GM18861 (cell line): ENCODE measurements around the gene RUNX2.

Experiments used
- ATAC-seq: cut with Tn5 transposase; IDR thresholded peaks from one replicate; pipeline ENCODE4 v1.9.1; 2021; ENCODE audit not compliant: unreplicated experiment

The RUNX2 gene

DNA sequence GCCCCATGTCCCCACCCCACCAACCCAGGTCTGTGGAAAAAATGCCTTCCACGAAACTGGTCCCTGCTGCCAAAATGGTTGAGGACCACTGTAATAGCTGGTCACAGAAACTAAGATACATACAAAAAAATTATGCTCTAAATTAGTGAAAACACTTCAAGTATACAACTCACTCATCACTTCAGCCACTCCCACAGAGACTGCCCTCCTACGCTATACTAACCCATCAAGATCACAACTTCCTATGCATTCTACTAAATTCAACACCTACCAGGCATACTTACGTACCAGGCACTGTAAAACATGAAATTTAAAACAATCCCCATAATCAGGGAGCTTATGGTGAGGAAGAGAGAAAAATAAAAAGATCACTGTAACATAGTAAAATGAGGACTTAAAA is 22.9 kb downstream of the RUNX2 start:
- no peak for ATAC-seq

DNA sequence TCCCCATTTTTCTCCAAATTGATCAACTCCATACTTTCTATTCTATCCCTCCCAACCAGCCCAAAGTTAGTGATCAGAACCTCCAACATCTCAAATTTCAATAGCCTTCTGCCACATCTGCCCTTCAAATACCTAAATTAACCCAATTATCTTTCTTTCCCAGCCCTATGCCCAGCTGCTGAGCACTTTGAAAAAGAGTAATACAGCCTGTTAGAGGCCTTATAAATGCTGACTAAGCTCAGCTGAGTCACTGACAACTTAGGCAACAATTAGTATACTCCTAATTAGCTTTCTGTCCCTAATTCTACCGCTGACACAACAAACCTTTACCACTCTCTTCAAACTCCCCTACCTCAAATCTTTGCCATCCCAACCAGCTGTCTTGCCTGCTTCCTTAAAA is 23.5 kb downstream of the RUNX2 start:
- ATAC-seq: no peak

GRCh38 chr6:45353654-45354053 is 25.5 kb downstream of the RUNX2 start:
- ATAC-seq: no peak

GRCh38 chr6:45364466-45364865 is 36.3 kb downstream of the RUNX2 start:
- no peak for ATAC-seq

GRCh38 chr6:45365036-45365435 is 36.9 kb downstream of the RUNX2 start:
- ATAC-seq: no peak

GRCh38 chr6:45366534-45366933 is 38.4 kb downstream of the RUNX2 start:
- no peak for ATAC-seq

DNA sequence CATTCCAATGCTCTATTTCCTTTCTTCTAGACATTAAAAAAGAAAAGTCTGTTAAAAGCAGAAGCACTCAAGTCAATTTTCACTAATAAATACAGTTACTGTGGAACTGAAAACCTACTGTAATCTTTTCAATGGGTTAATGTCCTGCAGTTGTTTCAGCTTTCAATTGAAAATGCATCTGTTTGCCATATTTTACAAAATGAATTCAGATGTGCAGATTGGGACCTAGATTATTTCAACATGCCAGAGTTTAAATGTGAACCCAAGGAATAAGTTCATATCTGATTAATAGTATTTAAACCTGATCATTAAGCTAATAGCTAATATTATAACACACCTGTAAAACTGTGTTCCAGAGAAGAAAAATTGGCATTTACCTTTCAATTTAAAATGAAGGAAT is 39.9 kb downstream of the RUNX2 start:
- no peak for ATAC-seq

DNA sequence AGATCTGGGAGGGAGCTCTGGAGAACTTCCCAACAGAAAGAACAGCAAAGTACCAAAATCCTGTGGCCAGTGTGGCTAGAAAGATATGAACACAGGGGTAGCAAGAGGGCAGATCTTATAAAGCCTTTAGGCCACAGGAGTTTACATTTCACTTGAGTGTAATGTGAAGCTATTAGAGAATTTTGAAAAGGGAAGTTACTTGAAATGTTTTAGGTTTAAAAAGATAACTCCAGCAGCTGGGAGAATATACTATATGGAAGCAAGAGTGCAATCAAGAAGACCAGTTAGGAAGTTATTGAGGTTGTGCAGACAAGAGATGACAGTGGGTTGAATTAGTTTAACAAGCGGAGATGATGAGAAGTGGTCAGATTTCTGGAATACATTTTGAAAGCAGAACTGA is 41.7 kb downstream of the RUNX2 start:
- no peak for ATAC-seq

- no peak for ATAC-seq
Measured at GRCh38 chr6:45371924-45372573, 43.9 kb downstream of the RUNX2 start.

GRCh38 chr6:45375449-45375848 is 47.3 kb downstream of the RUNX2 start:
- ATAC-seq: no peak

GRCh38 chr6:45376310-45377042 is 48.3 kb downstream of the RUNX2 start:
- ATAC-seq: no peak

DNA sequence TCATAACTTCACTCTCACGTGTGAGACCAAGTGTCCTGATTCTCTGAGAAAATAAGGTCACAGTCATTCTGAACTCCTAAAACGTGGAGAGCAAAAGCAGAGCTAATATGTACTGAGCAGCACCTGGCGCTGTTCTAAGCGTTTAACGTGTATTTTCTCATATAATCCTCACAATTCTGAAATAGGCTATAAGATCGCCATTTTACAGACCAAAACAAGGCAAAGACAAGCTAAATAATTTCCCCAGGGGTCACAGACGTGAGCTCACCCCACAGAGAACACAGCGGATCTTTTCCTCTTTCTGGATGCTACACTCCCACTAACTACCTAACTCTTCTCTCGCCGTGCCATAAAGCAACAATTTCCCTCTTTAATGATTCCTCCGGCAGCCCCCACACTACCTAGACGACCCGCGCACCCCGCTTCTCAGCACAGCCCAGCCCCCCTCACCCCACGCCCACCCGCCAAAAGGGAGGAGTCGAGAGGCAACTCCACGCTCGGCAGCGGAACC is 49.0 kb downstream of the RUNX2 start:
- peak; percentile 8 for ATAC-seq

- peak; percentile 95 for ATAC-seq
Measured at GRCh38 chr6:45377554-45378333, 49.6 kb downstream of the RUNX2 start, which contains the start of gene SUPT3H. TSS of gene SUPT3H (minus strand) at chr6:45377934.

DNA sequence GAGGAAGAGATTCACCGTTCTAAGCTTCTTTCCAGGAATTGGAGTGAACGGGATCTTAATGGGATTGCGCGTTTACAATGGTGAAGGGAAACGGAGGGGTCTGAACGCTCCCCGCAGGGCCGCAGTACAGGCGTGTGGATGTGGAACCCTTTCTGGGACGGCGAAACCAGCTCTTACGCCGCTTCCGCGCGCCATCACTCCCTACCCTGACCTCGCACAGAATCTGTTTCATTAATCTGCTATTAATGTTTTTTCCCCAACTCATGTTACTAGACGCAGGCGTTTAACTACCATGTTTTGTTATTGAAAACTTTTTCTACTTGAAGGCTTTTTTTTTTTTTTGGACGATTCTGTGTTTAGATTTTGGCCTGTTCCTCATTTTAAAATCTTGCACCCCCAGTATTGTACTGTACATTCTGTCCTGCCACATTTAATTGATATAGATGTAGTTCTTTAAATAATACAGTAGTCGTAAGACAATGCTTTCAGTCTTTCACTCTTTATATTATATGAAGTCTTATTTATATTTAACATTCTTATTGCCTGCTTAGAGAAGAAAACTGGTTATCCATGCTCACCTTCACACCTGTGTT is 50.3 kb downstream of the RUNX2 start:
- peak; percentile 8 for ATAC-seq

DNA sequence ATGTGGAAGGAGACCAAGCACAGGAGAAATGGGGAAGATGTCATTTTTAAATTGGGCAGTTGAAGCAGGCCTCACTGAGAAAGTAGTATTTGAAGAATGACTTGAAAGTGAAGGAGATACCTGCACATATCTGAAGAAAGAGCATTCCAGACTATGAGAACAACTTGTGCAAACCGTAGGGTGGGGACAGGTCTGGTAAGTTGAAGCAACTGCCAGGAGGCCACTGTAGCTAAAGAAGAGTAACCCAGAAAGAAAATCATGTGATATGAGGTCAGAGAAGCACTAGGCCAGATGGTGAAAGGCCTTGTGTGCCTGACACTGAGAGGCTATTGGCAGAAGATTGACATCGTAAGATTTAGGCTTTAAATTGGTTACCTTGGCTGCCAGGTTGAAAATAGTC is 54.3 kb downstream of the RUNX2 start:
- ATAC-seq: no peak

DNA sequence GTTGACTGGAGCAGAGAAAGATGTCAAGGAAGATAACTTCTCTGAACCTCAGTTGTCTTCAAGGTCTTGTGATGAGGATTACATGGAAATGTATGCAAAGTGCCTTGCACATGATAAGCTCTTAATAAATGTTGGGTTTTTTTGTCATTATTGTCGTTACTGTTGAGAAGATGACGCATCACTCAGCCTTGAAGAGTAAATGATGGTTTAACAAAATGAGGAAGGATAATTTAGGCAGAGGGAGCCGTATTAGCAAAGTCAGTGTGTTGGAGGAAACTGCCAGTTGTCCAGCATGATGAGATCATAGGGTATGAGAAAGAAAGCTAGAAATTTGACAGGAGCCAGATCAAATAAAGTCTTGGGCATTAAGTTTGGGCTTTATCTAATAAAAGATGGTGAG is 58.4 kb downstream of the RUNX2 start:
- no peak for ATAC-seq

- no peak for ATAC-seq
Measured at GRCh38 chr6:45387236-45387635, 59.1 kb downstream of the RUNX2 start.

DNA sequence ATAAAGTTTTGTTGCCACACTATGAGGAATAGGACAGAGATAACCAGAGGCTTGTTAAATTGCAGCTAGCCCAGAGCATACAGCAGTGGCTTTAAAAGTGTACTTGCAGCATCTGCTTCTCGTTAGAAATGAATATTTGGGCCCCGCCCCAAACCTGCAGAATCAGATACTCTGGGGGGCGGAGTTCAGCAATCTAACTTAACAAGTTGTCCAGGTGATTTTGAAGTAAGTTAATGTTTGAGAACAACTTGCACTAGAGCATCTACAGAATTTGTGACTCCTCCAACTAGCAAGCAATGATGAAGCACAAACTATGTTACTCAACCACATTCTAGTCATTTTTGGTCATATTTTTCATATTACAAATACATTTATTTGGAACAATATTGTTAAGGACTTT is 60.2 kb downstream of the RUNX2 start:
- ATAC-seq: no peak

DNA sequence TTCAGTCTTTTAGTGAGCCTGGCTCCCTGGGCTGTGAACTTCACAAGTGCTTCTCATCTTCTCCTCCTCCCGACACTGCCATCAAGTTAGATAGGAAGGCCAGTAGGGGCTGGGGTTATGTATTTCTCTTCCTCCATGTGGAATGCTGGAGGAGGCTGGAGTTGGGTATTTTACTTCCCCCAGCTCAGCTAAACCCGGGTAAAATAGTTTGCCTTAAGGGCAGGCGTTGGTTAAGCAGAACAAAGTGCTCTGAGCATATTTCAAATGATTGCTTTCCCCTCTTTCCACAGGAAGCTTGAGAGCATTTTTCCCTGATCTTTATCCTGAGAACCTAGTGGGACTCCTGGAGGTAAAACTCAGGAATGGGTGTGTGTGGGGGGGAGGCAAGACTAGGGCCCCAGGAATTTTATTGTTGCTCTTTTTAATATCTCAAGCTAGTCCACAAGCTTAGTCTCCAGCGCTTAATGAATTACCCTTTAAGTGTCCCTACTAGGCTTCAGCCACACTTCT is 66.5 kb downstream of the RUNX2 start:
- no peak for ATAC-seq

DNA sequence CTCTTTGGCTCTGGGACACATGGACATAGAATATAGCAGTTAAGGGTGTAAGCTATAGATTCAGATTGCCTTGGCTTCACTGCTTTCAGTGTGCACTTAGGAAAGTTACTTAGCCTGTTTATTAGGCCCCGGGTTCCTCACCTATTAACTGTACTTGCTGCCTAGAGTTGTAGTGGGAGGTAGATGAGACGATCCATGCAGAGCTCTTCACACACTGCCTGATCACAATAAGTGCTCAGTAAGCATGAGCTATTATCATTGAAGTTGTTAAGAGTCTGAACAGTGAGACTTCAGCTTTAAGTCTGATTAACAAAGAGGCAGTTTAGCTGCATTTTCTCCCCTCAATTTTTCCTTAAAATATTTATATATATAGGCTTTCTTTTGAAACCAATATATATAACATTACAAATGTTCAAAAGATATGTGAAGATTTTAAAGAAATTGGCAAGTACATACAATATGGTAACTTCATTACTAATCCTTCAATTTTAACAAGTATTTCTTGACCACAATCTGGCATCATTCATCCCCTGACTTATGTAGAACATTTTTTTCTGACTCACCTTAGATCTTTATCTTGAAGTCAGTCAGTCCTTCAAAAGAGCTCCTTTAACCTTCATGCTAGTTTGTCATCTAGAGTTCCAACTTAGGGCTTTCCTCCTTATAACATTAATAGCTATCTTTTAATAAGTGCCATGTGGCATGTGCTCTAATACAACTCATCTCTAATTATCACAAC is 70.1 kb downstream of the RUNX2 start:
- ATAC-seq: no peak
